Hepatocyte (in vitro differentiated cells): ENCODE measurements around the gene DKK3. TPM values are rescaled to one million over a fixed set of nuclear protein-coding genes. Genes with fewer than 3 reads are reported as not detected.

Experiments used
- DNase-seq: peaks from one replicate; pipeline ENCODE4 v3.0.0-alpha.2; 2016; ENCODE audit warnings: low spot score
- H2AFZ ChIP-seq: fragments of 200-600 bp; sonication (generic); 2 replicates; pipeline ENCODE4 v1.6.0; 2016; ENCODE audit warnings: antibody characterized with exemption, mild to moderate bottlenecking
- H3K27ac ChIP-seq: fragments of 200-600 bp; sonication (generic); 2 replicates; pipeline ENCODE4 v1.5.1; 2016; ENCODE audit warnings: mild to moderate bottlenecking
- H3K27me3 ChIP-seq: fragments of 200-600 bp; sonication (generic); 2 replicates; pipeline ENCODE4 v1.6.1; 2016
- H3K36me3 ChIP-seq: fragments of 200-600 bp; sonication (generic); replicated peaks from 2 replicates; pipeline ENCODE4 v1.5.1; 2016; ENCODE audit warnings: low read depth; ENCODE audit not compliant: insufficient read depth
- H3K4me1 ChIP-seq: fragments of 200-600 bp; sonication (generic); 2 replicates; pipeline ENCODE4 v1.5.1; 2016; ENCODE audit warnings: mild to moderate bottlenecking, moderate library complexity; ENCODE audit not compliant: insufficient read depth
- H3K4me2 ChIP-seq: fragments of 200-600 bp; sonication (generic); 2 replicates; pipeline ENCODE4 v1.6.0; 2016
- H3K4me3 ChIP-seq: fragments of 200-600 bp; sonication (generic); 2 replicates; pipeline ENCODE4 v1.5.1; 2016; ENCODE audit warnings: mild to moderate bottlenecking
- H3K79me2 ChIP-seq: fragments of 200-600 bp; sonication (generic); 2 replicates; pipeline ENCODE4 v1.6.0; 2017; ENCODE audit warnings: mild to moderate bottlenecking
- H3K9me2 ChIP-seq: fragments of 200-600 bp; sonication (generic); replicated peaks from 2 replicates; pipeline ENCODE4 v1.6.0; 2017; ENCODE audit warnings: mild to moderate bottlenecking; ENCODE audit not compliant: insufficient read depth
- H3K9me3 ChIP-seq: fragments of 200-600 bp; sonication (generic); 2 replicates; pipeline ENCODE4 v1.5.1; 2016; ENCODE audit warnings: low read depth, mild to moderate bottlenecking
- H4K20me1 ChIP-seq: fragments of 200-600 bp; sonication (generic); 2 replicates; pipeline ENCODE4 v1.6.0; 2016; ENCODE audit warnings: mild to moderate bottlenecking; ENCODE audit not compliant: insufficient read depth, poor library complexity, severe bottlenecking
- CTCF ChIP-seq: fragments of 200-600 bp; sonication (generic); IDR thresholded peaks from 2 replicates; pipeline ENCODE4 v1.5.1; 2016; ENCODE audit warnings: antibody characterized with exemption, mild to moderate bottlenecking; ENCODE audit not compliant: poor library complexity
- EZH2 ChIP-seq: fragments of 200-600 bp; sonication (generic); IDR thresholded peaks from 2 replicates; pipeline ENCODE4 v1.6.1; 2016; ENCODE audit warnings: antibody characterized with exemption, mild to moderate bottlenecking, borderline replicate concordance
- EZH2phosphoT487 ChIP-seq: fragments of 200-600 bp; sonication (generic); IDR thresholded peaks from one replicate; pipeline ENCODE4 v1.6.1; 2018; ENCODE audit warnings: antibody characterized with exemption, mild to moderate bottlenecking, low read depth, moderate library complexity; ENCODE audit not compliant: unreplicated experiment, severe bottlenecking
- WGBS: methylation state at CpG from one replicate; pipeline ENCODE4 v1.1.6; 2016; ENCODE audit warnings: low lambda C conversion rate; ENCODE audit errors: missing lambda C conversion rate; 5-methylcytosine and 5-hydroxymethylcytosine counted together
- polyA plus RNA-seq: library from polyadenylated mRNA; unstranded; fragments of >200 nt; fragmentation: Nextera tagmentation; extraction: Ambion mirVana; gene quantifications from 2 replicates; pipeline ENCODE4 v1.2.1, GENCODE V29; 2016
- total RNA-seq: library from RNA; depleted of rRNA; stranded (reverse); fragments of >200 nt; gene quantifications from 2 replicates; pipeline ENCODE4 v1.2.3, GENCODE V29; 2014

The DKK3 gene
- total and polyA plus RNA-seq, 2 experiments from 2014 or later = 64.3 to 71.3 TPM

- Histone ChIP-seq H3K27me3 (no peaks in the 10 kb centered on the region), H3K79me2 (no peaks in the 10 kb centered on the region), H3K9me2 (no peaks in the 10 kb centered on the region), H3K4me1 (peaks cover 46% of the 10 kb centered on the region), H3K4me3 (no peak overlapping the region), H3K27ac (peak overlapping the region; percentile 55), H2AFZ (no peak overlapping the region), H4K20me1 (no peaks in the 10 kb centered on the region), H3K9me3 (no peaks in the 10 kb centered on the region), H3K36me3 (no peaks in the 10 kb centered on the region), H3K4me2 (no peak overlapping the region)
- TF ChIP-seq EZH2 (no peak), EZH2phosphoT487 (no peak), CTCF (no peak)
- 92% methylated on average over 4 of the region's 4 CpGs for WGBS
- no peak for DNase-seq
Observed at GRCh38 chr11:11973866-11974265, 34.6 kb downstream of the DKK3 start.

GRCh38 chr11:11973361-11973800 is 35.0 kb downstream of the DKK3 start:
- 60% methylated on average over 8 of the region's 8 CpGs for WGBS
- Histone ChIP-seq H3K4me1 (peaks cover 45% of the 10 kb centered on the region), H3K4me3 (no peak overlapping the region), H3K27ac (peak overlapping the region; percentile 55), H4K20me1 (no peaks in the 10 kb centered on the region), H3K27me3 (no peaks in the 10 kb centered on the region), H3K9me2 (no peaks in the 10 kb centered on the region), H3K4me2 (no peak overlapping the region), H3K36me3 (no peaks in the 10 kb centered on the region), H3K79me2 (no peaks in the 10 kb centered on the region), H2AFZ (no peak overlapping the region), H3K9me3 (no peaks in the 10 kb centered on the region)
- TF ChIP-seq CTCF (no peak), EZH2phosphoT487 (no peak), EZH2 (no peak)
- no peak for DNase-seq

GRCh38 chr11:11972730-11973341 is 35.6 kb downstream of the DKK3 start:
- Histone ChIP-seq H4K20me1 (no peaks in the 10 kb centered on the region), H3K9me3 (no peaks in the 10 kb centered on the region), H3K4me2 (no peak overlapping the region), H2AFZ (no peak overlapping the region), H3K36me3 (no peaks in the 10 kb centered on the region), H3K4me3 (no peak overlapping the region), H3K9me2 (no peaks in the 10 kb centered on the region), H3K27ac (peak overlapping the region; percentile 55), H3K79me2 (no peaks in the 10 kb centered on the region), H3K4me1 (peaks cover 45% of the 10 kb centered on the region), H3K27me3 (no peaks in the 10 kb centered on the region)
- WGBS = 67% methylated on average over 3 of the region's 3 CpGs
- DNase-seq = no peak
- TF ChIP-seq EZH2phosphoT487 (no peak), EZH2 (no peak), CTCF (no peak)
